Measurements from ENCODE around the gene EXT2. TPM values are rescaled to one million over a fixed set of nuclear protein-coding genes. Genes with fewer than 3 reads are reported as not detected.

EXT2 gene
- total and polyA plus RNA-seq, 2 experiments from 2014 or later: 15.9 to 48.6 TPM

DNA sequence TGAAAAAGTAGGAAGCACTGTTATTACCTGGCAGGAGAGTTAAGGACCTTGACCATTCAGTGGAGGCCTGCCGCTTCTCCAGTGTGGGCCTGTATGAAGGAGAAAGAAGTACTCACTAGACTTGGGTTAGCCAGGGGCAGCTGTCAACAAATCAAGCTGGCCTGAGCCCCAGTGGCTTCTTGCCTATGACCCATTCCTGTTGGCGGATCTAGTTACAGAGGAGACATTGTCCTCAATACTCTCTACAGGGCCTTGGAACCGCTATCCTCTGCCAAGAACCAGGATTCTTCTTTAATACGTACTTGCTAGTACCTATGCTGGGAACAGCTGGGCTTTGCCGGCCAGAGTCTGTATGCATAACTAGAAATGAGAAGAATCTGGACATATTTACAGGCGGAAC, 146.4 kb downstream of the EXT2 start:
- Mint-ChIP-seq H3K4me3 (no peak overlapping the region), H3K27ac (no peak overlapping the region), H3K36me3 (ENCODE audit: low read depth) (peaks cover 19% of the 10 kb centered on the region), H3K4me1 (peaks cover 40% of the 10 kb centered on the region), H3K27me3 (ENCODE audit: insufficient read depth, low read depth, poor library complexity) (peaks cover 8% of the 10 kb centered on the region), H3K9me3 (no peaks in the 10 kb centered on the region)
- Histone ChIP-seq H3K27ac (ENCODE audit: low read depth) (no peak overlapping the region), H4K20me1 (replicated peaks; ENCODE audit: insufficient read depth) (no peaks in the 10 kb centered on the region), H3K36me3 (ENCODE audit: insufficient read depth) (no peaks in the 10 kb centered on the region), H3K4me2 (no peak overlapping the region), H3K4me1 (ENCODE audit: insufficient read depth) (peaks cover 26% of the 10 kb centered on the region), H3K4me3 (no peak overlapping the region), H3K27me3 (ENCODE audit: insufficient read depth) (no peaks in the 10 kb centered on the region), H2AFZ (no peak overlapping the region), H3F3A (replicated peaks; ENCODE audit: low read depth) (no peaks in the 10 kb centered on the region), H3K9me2 (ENCODE audit: insufficient read depth) (peaks cover 16% of the 10 kb centered on the region), H3K79me2 (replicated peaks; ENCODE audit: insufficient read depth) (0 out of 2 replicates have a peak, but pooled peaks cover 4% of the 10 kb centered on the region)
- no peak for DNase-seq (ENCODE audit: low spot score)
- TF ChIP-seq STAT1 (IDR thresholded peaks at IDR 0.05; ENCODE audit: unreplicated experiment) (no peak), ZNF331 (CRISPR knock-in tag; IDR thresholded peaks at IDR 0.05; ENCODE audit: low read depth) (no peak), EZH2 (IDR thresholded peaks at IDR 0.05; ENCODE audit: low read depth, unreplicated experiment) (no peak), JUNB (IDR thresholded peaks at IDR 0.05; ENCODE audit: unreplicated experiment) (no peak), NANOG (IDR thresholded peaks at IDR 0.05; ENCODE audit: borderline replicate concordance) (no peak), POLR2AphosphoS5 (IDR thresholded peaks at IDR 0.05; ENCODE audit: low read depth) (no peak)
- ATAC-seq: no peak

DNA sequence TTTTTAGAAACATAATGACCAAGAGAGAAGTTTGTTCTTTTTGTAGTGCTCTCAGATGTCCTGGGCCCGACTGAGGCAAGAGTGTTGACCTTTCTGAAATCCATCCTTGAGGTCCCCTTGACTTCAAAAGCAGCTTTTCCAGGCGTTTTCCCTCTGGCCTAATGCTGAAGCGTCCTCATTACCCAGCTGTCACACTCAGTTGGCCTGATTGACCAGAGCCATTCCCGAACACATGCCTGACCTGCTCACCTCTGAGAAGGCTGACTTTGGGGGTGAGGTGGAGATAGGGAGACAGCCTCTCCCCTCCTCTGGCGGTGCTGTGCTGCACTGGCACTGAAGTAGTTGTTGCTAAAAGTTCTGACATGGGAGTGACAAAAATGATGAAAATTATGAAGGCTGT, 147.6 kb downstream of the EXT2 start:
- Histone ChIP-seq H3K27ac (ENCODE audit: low read depth) (peak overlapping the region; percentile 65), H3K79me2 (replicated peaks; ENCODE audit: insufficient read depth) (0 out of 2 replicates have a peak, but pooled peaks cover 4% of the 10 kb centered on the region), H3K4me2 (0 out of 2 replicates have a peak overlapping the region, but pooled peaks have one; percentile 21), H4K20me1 (replicated peaks; ENCODE audit: insufficient read depth) (no peaks in the 10 kb centered on the region), H3K4me1 (ENCODE audit: insufficient read depth) (peaks cover 26% of the 10 kb centered on the region), H3F3A (replicated peaks; ENCODE audit: low read depth) (no peaks in the 10 kb centered on the region), H2AFZ (no peak overlapping the region), H3K4me3 (no peak overlapping the region), H3K36me3 (ENCODE audit: insufficient read depth) (no peaks in the 10 kb centered on the region), H3K9me2 (ENCODE audit: insufficient read depth) (peaks cover 16% of the 10 kb centered on the region), H3K27me3 (ENCODE audit: insufficient read depth) (no peaks in the 10 kb centered on the region)
- peaks cover 41% of the 10 kb centered on the region for H3K4me1 Mint-ChIP-seq
- no peaks in the 10 kb centered on the region for H3K9me3 Mint-ChIP-seq
- H3K27ac Mint-ChIP-seq: peak overlapping the region; percentile 76
- H3K36me3 Mint-ChIP-seq (ENCODE audit: low read depth): peaks cover 14% of the 10 kb centered on the region
- 0 out of 3 replicates have a peak overlapping the region, but pooled peaks have one; percentile 32 for H3K4me3 Mint-ChIP-seq
- peak; percentile 58 for ATAC-seq
- peaks cover 10% of the 10 kb centered on the region for H3K27me3 Mint-ChIP-seq (ENCODE audit: insufficient read depth, low read depth, poor library complexity)
- DNase-seq (ENCODE audit: low spot score): no peak
- TF ChIP-seq, protein P1, sequence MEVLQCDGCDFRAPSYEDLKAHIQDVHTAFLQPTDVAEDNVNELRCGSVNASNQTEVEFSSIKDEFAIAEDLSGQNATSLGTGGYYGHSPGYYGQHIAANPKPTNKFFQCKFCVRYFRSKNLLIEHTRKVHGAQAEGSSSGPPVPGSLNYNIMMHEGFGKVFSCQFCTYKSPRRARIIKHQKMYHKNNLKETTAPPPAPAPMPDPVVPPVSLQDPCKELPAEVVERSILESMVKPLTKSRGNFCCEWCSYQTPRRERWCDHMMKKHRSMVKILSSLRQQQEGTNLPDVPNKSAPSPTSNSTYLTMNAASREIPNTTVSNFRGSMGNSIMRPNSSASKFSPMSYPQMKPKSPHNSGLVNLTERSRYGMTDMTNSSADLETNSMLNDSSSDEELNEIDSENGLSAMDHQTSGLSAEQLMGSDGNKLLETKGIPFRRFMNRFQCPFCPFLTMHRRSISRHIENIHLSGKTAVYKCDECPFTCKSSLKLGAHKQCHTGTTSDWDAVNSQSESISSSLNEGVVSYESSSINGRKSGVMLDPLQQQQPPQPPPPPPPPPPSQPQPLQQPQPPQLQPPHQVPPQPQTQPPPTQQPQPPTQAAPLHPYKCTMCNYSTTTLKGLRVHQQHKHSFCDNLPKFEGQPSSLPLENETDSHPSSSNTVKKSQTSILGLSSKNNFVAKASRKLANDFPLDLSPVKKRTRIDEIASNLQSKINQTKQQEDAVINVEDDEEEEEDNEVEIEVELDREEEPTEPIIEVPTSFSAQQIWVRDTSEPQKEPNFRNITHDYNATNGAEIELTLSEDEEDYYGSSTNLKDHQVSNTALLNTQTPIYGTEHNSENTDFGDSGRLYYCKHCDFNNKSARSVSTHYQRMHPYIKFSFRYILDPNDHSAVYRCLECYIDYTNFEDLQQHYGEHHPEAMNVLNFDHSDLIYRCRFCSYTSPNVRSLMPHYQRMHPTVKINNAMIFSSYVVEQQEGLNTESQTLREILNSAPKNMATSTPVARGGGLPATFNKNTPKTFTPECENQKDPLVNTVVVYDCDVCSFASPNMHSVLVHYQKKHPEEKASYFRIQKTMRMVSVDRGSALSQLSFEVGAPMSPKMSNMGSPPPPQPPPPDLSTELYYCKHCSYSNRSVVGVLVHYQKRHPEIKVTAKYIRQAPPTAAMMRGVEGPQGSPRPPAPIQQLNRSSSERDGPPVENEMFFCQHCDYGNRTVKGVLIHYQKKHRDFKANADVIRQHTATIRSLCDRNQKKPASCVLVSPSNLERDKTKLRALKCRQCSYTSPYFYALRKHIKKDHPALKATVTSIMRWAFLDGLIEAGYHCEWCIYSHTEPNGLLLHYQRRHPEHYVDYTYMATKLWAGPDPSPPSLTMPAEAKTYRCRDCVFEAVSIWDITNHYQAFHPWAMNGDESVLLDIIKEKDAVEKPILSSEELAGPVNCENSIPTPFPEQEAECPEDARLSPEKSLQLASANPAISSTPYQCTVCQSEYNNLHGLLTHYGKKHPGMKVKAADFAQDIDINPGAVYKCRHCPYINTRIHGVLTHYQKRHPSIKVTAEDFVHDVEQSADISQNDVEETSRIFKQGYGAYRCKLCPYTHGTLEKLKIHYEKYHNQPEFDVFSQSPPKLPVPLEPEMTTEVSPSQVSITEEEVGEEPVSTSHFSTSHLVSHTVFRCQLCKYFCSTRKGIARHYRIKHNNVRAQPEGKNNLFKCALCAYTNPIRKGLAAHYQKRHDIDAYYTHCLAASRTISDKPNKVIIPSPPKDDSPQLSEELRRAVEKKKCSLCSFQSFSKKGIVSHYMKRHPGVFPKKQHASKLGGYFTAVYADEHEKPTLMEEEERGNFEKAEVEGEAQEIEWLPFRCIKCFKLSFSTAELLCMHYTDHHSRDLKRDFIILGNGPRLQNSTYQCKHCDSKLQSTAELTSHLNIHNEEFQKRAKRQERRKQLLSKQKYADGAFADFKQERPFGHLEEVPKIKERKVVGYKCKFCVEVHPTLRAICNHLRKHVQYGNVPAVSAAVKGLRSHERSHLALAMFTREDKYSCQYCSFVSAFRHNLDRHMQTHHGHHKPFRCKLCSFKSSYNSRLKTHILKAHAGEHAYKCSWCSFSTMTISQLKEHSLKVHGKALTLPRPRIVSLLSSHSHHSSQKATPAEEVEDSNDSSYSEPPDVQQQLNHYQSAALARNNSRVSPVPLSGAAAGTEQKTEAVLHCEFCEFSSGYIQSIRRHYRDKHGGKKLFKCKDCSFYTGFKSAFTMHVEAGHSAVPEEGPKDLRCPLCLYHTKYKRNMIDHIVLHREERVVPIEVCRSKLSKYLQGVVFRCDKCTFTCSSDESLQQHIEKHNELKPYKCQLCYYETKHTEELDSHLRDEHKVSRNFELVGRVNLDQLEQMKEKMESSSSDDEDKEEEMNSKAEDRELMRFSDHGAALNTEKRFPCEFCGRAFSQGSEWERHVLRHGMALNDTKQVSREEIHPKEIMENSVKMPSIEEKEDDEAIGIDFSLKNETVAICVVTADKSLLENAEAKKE (CRISPR knock-in tag; IDR thresholded peaks at IDR 0.05): no peak
- TF ChIP-seq, protein P2, sequence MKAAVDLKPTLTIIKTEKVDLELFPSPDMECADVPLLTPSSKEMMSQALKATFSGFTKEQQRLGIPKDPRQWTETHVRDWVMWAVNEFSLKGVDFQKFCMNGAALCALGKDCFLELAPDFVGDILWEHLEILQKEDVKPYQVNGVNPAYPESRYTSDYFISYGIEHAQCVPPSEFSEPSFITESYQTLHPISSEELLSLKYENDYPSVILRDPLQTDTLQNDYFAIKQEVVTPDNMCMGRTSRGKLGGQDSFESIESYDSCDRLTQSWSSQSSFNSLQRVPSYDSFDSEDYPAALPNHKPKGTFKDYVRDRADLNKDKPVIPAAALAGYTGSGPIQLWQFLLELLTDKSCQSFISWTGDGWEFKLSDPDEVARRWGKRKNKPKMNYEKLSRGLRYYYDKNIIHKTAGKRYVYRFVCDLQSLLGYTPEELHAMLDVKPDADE (IDR thresholded peaks at IDR 0.05): no peak
- TF ChIP-seq, protein P3, sequence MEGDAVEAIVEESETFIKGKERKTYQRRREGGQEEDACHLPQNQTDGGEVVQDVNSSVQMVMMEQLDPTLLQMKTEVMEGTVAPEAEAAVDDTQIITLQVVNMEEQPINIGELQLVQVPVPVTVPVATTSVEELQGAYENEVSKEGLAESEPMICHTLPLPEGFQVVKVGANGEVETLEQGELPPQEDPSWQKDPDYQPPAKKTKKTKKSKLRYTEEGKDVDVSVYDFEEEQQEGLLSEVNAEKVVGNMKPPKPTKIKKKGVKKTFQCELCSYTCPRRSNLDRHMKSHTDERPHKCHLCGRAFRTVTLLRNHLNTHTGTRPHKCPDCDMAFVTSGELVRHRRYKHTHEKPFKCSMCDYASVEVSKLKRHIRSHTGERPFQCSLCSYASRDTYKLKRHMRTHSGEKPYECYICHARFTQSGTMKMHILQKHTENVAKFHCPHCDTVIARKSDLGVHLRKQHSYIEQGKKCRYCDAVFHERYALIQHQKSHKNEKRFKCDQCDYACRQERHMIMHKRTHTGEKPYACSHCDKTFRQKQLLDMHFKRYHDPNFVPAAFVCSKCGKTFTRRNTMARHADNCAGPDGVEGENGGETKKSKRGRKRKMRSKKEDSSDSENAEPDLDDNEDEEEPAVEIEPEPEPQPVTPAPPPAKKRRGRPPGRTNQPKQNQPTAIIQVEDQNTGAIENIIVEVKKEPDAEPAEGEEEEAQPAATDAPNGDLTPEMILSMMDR (conservative IDR thresholded peaks at IDR 0.05; ENCODE audit: low read depth in 2 of 2): no peak
- no peak for TF ChIP-seq ZNF331 (CRISPR knock-in tag; IDR thresholded peaks at IDR 0.05; ENCODE audit: low read depth)
- no peak for TF ChIP-seq NANOG (IDR thresholded peaks at IDR 0.05; ENCODE audit: borderline replicate concordance)
- TF ChIP-seq POLR2AphosphoS5 (IDR thresholded peaks at IDR 0.05; ENCODE audit: low read depth): no peak
- TF ChIP-seq JUNB (IDR thresholded peaks at IDR 0.05; ENCODE audit: unreplicated experiment): no peak
- TF ChIP-seq EZH2 (IDR thresholded peaks at IDR 0.05; ENCODE audit: low read depth, unreplicated experiment): no peak
- no peak for TF ChIP-seq STAT1 (IDR thresholded peaks at IDR 0.05; ENCODE audit: unreplicated experiment)
- no peak for TF ChIP-seq CREB1 (CRISPR knock-in tag; IDR thresholded peaks at IDR 0.05; ENCODE audit: low read depth)
- TF ChIP-seq EZH2phosphoT487 (IDR thresholded peaks at IDR 0.05; ENCODE audit: unreplicated experiment): no peak
